ENCODE results near the gene MAB21L4. TPM values are rescaled to one million over a fixed set of nuclear protein-coding genes. Genes with fewer than 3 reads are reported as not detected.

MAB21L4 gene
- total RNA-seq, 1 donor from 2014 or later = not detected

DNA sequence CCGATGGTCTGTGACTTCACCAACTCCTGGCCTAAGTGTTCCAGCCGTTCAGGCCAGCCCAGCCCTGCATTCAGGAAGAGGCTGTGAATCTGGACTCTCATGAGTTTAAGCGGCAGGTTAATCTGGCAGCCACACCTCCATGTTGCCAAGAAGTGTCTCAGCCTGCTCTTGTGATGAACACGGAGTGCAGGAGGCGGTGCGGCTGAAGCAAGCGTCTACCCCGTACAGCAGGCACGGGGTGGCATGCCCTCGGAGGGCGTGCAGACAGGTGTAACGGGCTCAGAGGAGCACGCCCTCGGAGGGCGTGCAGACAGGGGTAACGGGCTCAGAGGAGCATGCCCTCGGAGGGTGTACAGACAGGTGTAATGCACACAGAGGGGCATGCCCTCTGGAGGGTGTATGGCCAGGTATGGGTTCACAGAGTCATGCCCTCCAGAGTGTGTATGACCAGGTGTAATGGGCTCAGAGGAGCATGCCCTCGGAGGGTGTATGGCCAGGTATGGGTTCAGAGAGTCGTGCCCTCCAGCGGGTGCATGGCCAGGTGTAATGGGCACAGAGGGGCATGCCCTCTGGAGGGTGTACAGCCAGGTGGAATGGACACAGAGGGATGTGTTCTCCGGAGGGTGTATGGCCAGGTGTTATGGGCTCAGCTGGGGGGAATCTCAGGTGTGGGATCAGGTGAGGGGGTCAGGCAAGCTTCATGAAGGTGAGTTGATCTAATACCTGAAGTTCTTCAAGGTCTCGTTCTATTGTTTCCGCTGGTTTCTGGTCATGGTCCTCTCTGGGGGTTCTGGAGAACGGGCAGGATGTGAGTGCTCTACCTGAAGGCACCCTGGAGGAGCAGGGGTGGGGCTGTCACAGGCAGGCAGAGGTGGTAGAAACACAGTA lies 32.8 kb upstream of the MAB21L4 start:
- peaks cover 3% of the 10 kb centered on the region for H3K36me3 Mint-ChIP-seq (ENCODE audit: unreplicated experiment)
- TF ChIP-seq, protein P1, sequence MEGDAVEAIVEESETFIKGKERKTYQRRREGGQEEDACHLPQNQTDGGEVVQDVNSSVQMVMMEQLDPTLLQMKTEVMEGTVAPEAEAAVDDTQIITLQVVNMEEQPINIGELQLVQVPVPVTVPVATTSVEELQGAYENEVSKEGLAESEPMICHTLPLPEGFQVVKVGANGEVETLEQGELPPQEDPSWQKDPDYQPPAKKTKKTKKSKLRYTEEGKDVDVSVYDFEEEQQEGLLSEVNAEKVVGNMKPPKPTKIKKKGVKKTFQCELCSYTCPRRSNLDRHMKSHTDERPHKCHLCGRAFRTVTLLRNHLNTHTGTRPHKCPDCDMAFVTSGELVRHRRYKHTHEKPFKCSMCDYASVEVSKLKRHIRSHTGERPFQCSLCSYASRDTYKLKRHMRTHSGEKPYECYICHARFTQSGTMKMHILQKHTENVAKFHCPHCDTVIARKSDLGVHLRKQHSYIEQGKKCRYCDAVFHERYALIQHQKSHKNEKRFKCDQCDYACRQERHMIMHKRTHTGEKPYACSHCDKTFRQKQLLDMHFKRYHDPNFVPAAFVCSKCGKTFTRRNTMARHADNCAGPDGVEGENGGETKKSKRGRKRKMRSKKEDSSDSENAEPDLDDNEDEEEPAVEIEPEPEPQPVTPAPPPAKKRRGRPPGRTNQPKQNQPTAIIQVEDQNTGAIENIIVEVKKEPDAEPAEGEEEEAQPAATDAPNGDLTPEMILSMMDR (IDR thresholded peaks at IDR 0.05) = no peak
- no peak overlapping the region for H3K4me3 Mint-ChIP-seq (ENCODE audit: unreplicated experiment)
- H3K27ac Mint-ChIP-seq (ENCODE audit: unreplicated experiment) = no peak overlapping the region
- no peak for DNase-seq (ENCODE audit: extremely low spot score, unreplicated experiment)
- peaks cover 5% of the 10 kb centered on the region for H3K9me3 Mint-ChIP-seq (ENCODE audit: unreplicated experiment)
- H3K27me3 Mint-ChIP-seq (ENCODE audit: unreplicated experiment) = peaks cover 16% of the 10 kb centered on the region
- H3K4me1 Mint-ChIP-seq (ENCODE audit: unreplicated experiment) = no peaks in the 10 kb centered on the region

DNA sequence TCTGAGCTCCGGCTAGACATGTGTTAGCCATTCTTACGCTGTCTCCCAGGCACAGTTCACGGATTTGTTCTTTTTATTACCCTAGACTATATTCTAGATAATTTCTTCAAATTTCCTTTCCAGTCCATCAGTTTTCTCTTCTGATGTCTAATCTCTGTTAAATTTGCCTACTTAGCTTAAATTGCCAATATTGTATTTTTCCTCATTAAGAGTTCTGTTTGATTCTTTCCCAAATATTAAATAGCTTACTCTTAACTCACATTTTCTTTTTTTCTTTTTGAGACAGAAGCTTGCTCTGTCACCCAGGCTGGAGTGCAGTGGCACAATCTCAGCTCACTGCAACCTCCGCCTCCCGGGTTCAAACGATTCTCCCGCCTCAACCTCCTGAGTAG lies 31.4 kb upstream of the MAB21L4 start:
- peaks cover 5% of the 10 kb centered on the region for H3K9me3 Mint-ChIP-seq (ENCODE audit: unreplicated experiment)
- no peaks in the 10 kb centered on the region for H3K4me1 Mint-ChIP-seq (ENCODE audit: unreplicated experiment)
- H3K36me3 Mint-ChIP-seq (ENCODE audit: unreplicated experiment) = peaks cover 3% of the 10 kb centered on the region
- no peak for DNase-seq (ENCODE audit: extremely low spot score, unreplicated experiment)
- peaks cover 16% of the 10 kb centered on the region for H3K27me3 Mint-ChIP-seq (ENCODE audit: unreplicated experiment)
- no peak overlapping the region for H3K4me3 Mint-ChIP-seq (ENCODE audit: unreplicated experiment)
- TF ChIP-seq, protein P1 (IDR thresholded peaks at IDR 0.05) = no peak
- no peak overlapping the region for H3K27ac Mint-ChIP-seq (ENCODE audit: unreplicated experiment)

DNA sequence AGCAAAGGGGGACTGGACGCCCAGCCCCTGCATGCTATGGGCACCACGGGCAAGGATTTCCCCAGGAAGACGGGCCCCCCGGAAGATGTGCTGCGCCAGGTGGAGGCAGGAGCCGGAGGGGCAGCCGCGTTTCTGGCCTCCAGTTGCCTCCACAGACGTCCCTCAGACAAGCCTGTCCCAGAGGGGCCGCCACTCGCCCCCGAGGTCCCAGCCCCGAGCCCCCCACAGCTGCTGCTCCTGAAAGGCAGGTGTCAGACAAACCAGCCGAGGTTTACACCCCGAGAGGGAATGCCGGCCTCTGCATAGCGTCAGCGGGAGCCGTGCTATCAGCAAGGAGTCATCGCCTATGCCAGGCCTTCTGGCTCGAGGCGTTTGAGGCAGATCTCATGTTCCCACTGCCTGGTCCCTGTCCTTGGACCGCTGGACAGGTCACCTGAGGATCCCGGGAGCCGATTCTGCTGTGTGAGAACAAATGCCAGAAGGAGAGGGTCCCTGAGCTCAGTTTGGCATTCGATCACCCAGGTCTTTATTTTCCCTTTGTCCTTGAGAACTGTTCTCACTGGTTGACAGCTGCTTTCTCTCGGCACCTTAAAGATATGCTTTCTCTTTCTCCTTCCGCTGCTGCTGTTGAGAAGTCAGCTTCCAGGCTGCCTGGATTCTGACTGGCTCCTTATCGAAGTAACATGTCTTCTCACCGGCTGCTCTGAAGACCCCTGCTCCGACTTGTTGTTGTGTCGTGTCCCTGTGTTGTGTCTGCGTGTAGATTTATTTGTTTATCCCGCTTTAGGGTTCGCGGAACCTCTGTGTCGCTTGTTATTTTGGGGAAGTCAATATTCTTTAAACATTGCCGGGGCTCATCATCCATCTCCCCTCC lies 30.8 kb upstream of the MAB21L4 start:
- Mint-ChIP-seq H3K4me3 (ENCODE audit: unreplicated experiment) (no peak overlapping the region), H3K4me1 (ENCODE audit: unreplicated experiment) (no peaks in the 10 kb centered on the region), H3K36me3 (ENCODE audit: unreplicated experiment) (peaks cover 3% of the 10 kb centered on the region), H3K27me3 (ENCODE audit: unreplicated experiment) (peaks cover 16% of the 10 kb centered on the region), H3K9me3 (ENCODE audit: unreplicated experiment) (peaks cover 5% of the 10 kb centered on the region), H3K27ac (ENCODE audit: unreplicated experiment) (no peak overlapping the region)
- TF ChIP-seq, protein P1 (IDR thresholded peaks at IDR 0.05) = no peak
- peak; percentile 84 for DNase-seq (ENCODE audit: extremely low spot score, unreplicated experiment)

DNA sequence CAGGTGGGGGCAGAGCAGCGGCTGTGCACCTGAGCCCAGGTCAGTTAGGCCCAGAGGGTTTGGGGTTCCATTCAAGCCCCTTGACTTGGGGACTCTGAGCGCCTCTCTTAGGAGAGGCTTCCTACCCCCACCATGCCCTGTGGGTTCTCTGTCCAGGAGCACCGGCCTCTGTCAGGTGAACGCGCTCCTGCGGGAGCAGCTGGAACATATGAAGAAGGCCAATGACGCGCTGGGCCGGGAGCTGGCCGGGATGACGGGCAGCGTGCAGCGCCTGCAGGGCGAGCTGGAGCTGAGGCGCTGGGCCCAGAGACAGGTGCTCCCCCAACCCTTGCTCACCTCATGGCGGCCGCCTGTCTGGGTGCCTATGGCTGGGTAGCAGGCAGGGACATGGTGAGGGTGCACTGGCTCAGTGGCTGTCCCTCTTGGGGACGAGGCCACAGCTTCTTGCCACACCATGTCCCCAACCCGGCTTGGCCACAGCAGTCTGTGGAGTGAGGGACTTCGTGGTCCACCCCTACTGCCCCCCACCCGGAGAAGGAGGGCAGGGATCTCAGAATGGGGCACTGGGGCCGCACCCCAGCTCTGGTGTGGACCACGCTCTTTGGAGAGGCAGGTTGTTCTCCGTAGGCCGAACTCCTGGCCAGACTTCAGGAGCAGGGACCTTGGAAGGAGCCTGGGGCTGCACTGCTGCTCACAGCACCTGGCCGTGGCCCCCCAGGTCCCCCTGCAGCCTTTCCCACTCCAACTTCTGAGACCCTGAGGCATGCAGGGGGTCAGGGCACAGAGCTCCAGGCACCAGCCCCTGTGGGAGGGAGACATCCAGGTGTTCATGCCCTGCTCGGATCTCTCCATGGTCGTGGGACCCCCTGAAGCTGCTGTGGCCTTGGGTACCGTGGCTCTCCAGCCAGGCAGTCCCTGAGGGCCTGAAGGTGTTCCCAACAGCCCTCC lies 29.9 kb upstream of the MAB21L4 start:
- Mint-ChIP-seq H3K4me1 (ENCODE audit: unreplicated experiment) (peaks cover 5% of the 10 kb centered on the region), H3K27me3 (ENCODE audit: unreplicated experiment) (peaks cover 16% of the 10 kb centered on the region), H3K4me3 (ENCODE audit: unreplicated experiment) (no peak overlapping the region), H3K36me3 (ENCODE audit: unreplicated experiment) (peaks cover 3% of the 10 kb centered on the region), H3K9me3 (ENCODE audit: unreplicated experiment) (peaks cover 5% of the 10 kb centered on the region), H3K27ac (ENCODE audit: unreplicated experiment) (no peak overlapping the region)
- peak; percentile 76 for DNase-seq (ENCODE audit: extremely low spot score, unreplicated experiment)
- TF ChIP-seq, protein P1 (IDR thresholded peaks at IDR 0.05) = no peak

Data from osteocyte (in vitro differentiated cells).